ENCODE data around the gene CST1. TPM values are rescaled to one million over a fixed set of nuclear protein-coding genes. Genes with fewer than 3 reads are reported as not detected.
"Not testable (repeated sequence)": the region's sequence is repeated elsewhere in the genome, so short reads cannot be mapped to it uniquely, and the experiment has no call there.

Gene CST1
- polyA plus RNA-seq, 1 donor, result not detected

GRCh38 chr20:23755131-23755611 lies 4.4 kb upstream of the CST1 start:
- DNase-seq, result not testable (repeated sequence)

- no peak for DNase-seq
These were observed 4.0 kb upstream of the CST1 start for GRCh38 chr20:23754731-23755130.

GRCh38 chr20:23753589-23753988 lies 2.9 kb upstream of the CST1 start:
- no peak for DNase-seq

- DNase-seq, result no peak
These were observed 2.4 kb upstream of the CST1 start for GRCh38 chr20:23753194-23753548.

- DNase-seq, result no peak
These were observed 1.9 kb upstream of the CST1 start for GRCh38 chr20:23752481-23753193.

GRCh38 chr20:23752019-23752418 lies 1.3 kb upstream of the CST1 start:
- DNase-seq, result no peak

GRCh38 chr20:23749746-23750145 lies 989 bp downstream of the CST1 start:
- DNase-seq, result no peak

- DNase-seq, result not testable (repeated sequence)
These were observed 1.8 kb downstream of the CST1 start for GRCh38 chr20:23748975-23749374.

- not testable (repeated sequence) for DNase-seq
These were observed 3.2 kb downstream of the CST1 start for GRCh38 chr20:23747551-23747950.

GRCh38 chr20:23747092-23747491 lies 3.6 kb downstream of the CST1 start:
- not testable (repeated sequence) for DNase-seq

GRCh38 chr20:23746321-23746720 lies 4.4 kb downstream of the CST1 start:
- no peak for DNase-seq

GRCh38 chr20:23745247-23745646 lies 5.5 kb downstream of the CST1 start:
- DNase-seq, result no peak

- no peak for DNase-seq
These were observed 5.9 kb downstream of the CST1 start for GRCh38 chr20:23744817-23745216.

- not testable (repeated sequence) for DNase-seq
These were observed 15.3 kb downstream of the CST1 start for GRCh38 chr20:23735391-23735790.

GRCh38 chr20:23734949-23735348 lies 15.8 kb downstream of the CST1 start:
- not testable (repeated sequence) for DNase-seq

- not testable (repeated sequence) for DNase-seq
These were observed 16.3 kb downstream of the CST1 start for GRCh38 chr20:23734440-23734839.

- DNase-seq, result no peak
These were observed 23.7 kb downstream of the CST1 start for GRCh38 chr20:23727016-23727415.

GRCh38 chr20:23725102-23725501 lies 25.6 kb downstream of the CST1 start:
- no peak for DNase-seq

- not testable (repeated sequence) for DNase-seq
These were observed 27.0 kb downstream of the CST1 start for GRCh38 chr20:23723659-23724307.

GRCh38 chr20:23722851-23723250 lies 27.9 kb downstream of the CST1 start:
- not testable (repeated sequence) for DNase-seq

- DNase-seq, result no peak
These were observed 28.8 kb downstream of the CST1 start for GRCh38 chr20:23721962-23722361.

- DNase-seq, result not testable (repeated sequence)
These were observed 31.4 kb downstream of the CST1 start for GRCh38 chr20:23719351-23719750.

- DNase-seq, result not testable (repeated sequence)
These were observed 39.0 kb downstream of the CST1 start for GRCh38 chr20:23711778-23712177.

GRCh38 chr20:23710771-23711170 lies 40.0 kb downstream of the CST1 start:
- no peak for DNase-seq

All from left kidney (tissue), 2 donors.